Thyroid gland (tissue), 4 donors: Measurements from ENCODE around the gene FTSJ1.

Experiments
- CTCF ChIP-seq, 6 experiments: fragments of 200-600 bp in 3 of 6; fragments of 450-650 bp in 3 of 6; sonication (generic) in 3 of 6; IDR thresholded peaks; one replicate each; pipeline ENCODE4 v1.5.1; 2016 to 2019; ENCODE audit warnings: antibody characterized with exemption in 6 of 6, mild to moderate bottlenecking in 2 of 6, inconsistent platforms in 1 of 6, moderate library complexity in 1 of 6
- POLR2A ChIP-seq, 2 donors: fragments of 450-650 bp; IDR thresholded peaks; one replicate each; pipeline ENCODE4 v1.6.1; 2017; ENCODE audit warnings: antibody characterized with exemption in 2 of 2, mild to moderate bottlenecking in 2 of 2, moderate library complexity in 1 of 2

- TF ChIP-seq CTCF (IDR thresholded peaks at IDR 0.05) (no peak), POLR2A (IDR thresholded peaks at IDR 0.05) (no peak)
Observed at GRCh38 chrX:48466696-48467095, 9.3 kb upstream of the FTSJ1 start.
